Transverse colon (tissue), 4 donors: Measurements from ENCODE around the gene ZFHX3.

Experiments
- POLR2AphosphoS5 ChIP-seq, 3 donors: sonication (generic); formaldehyde crosslinking; IDR thresholded peaks; one replicate each; pipeline ENCODE4 v1.6.1; 2016; ENCODE audit warnings: antibody characterized with exemption in 3 of 3
- TF ChIP-seq, protein P1 (sequence below), 5 experiments: fragments of 200-600 bp in 3 of 5; fragments of 450-650 bp in 2 of 5; sonication (generic) in 3 of 5; IDR thresholded peaks; 1 replicate in 2 of 5; 2 replicates in 3 of 5; pipeline ENCODE4 v1.5.1; 2016 to 2017; ENCODE audit warnings: antibody characterized with exemption in 5 of 5, inconsistent platforms in 3 of 5, mild to moderate bottlenecking in 2 of 5, moderate library complexity in 1 of 5

DNA sequence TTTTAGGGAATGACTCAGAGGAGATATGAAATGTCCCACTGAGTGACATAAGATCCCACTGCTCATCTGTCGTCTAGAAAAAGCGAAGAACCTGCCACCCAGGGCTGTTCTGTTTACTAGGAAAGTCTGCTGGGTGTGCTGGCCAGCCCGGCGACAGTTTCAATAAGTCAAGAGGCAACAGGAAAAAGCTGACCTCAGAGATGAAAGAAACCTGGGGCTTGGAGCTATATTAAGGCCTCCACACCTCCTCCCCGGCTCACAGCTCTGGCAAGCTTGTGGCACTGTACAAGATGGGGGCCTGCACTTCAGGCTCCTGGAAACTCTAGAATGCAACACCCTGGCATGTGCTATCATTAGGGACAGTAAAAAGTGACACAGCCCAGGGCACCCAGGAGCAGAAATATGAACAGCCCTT is 10.6 kb downstream of the ZFHX3 start:
- TF ChIP-seq, protein P1, sequence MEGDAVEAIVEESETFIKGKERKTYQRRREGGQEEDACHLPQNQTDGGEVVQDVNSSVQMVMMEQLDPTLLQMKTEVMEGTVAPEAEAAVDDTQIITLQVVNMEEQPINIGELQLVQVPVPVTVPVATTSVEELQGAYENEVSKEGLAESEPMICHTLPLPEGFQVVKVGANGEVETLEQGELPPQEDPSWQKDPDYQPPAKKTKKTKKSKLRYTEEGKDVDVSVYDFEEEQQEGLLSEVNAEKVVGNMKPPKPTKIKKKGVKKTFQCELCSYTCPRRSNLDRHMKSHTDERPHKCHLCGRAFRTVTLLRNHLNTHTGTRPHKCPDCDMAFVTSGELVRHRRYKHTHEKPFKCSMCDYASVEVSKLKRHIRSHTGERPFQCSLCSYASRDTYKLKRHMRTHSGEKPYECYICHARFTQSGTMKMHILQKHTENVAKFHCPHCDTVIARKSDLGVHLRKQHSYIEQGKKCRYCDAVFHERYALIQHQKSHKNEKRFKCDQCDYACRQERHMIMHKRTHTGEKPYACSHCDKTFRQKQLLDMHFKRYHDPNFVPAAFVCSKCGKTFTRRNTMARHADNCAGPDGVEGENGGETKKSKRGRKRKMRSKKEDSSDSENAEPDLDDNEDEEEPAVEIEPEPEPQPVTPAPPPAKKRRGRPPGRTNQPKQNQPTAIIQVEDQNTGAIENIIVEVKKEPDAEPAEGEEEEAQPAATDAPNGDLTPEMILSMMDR (IDR thresholded peaks at IDR 0.05) = no peak
- TF ChIP-seq POLR2AphosphoS5 (IDR thresholded peaks at IDR 0.05) = no peak
